22Rv1 (cell line): ENCODE data around the gene DNAJC18.

Source experiments
- CTCF ChIP-seq: fragments of 450-650 bp; IDR thresholded peaks from 2 replicates; pipeline ENCODE4 v1.5.1; 2017; ENCODE audit warnings: mild to moderate bottlenecking
- ZFX ChIP-seq: fragments of 450-650 bp; IDR thresholded peaks from 2 replicates; pipeline ENCODE4 v1.6.1; 2017; ENCODE audit warnings: antibody characterized with exemption, borderline replicate concordance

- TF ChIP-seq CTCF (no peak), ZFX (no peak)
Measured at GRCh38 chr5:139379626-139380449, 59.5 kb downstream of the DNAJC18 start.
